ENCODE results near the gene ZNF823.

DNA sequence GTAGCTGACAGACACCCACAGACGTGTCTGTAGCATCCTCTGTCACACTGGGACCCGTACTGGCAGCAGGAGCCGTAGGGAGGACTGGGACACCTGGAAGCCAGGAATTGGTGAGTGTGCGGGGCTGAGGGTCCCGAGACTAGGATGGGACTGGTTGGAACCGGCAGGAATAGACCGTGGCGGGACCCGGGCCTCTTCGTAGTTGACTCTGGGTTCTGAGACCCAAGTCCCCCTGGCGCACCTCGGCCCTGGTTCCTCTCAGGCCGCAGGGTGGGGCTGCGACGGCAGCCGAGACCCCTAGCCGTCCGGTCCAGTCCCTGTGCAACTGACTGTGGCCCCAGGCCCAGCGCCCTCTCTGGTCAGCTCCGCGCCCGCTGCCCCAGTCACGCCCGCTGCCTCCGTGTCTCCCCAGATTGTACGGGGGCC is 64.7 kb downstream of the ZNF823 start:
- TF ChIP-seq EGR1 (IDR thresholded peaks at IDR 0.05; ENCODE audit: low read depth in 2 of 2) (no peak), YY1 (IDR thresholded peaks at IDR 0.05) (no peak), RXRA (IDR thresholded peaks at IDR 0.05) (no peak), RAD21 (IDR thresholded peaks at IDR 0.05) (no peak), SP1 (IDR thresholded peaks at IDR 0.05) (no peak), GABPA (IDR thresholded peaks at IDR 0.05 in 1 of 2, conservative IDR thresholded peaks at IDR 0.05 in 1 of 2) (no peak), MAX (IDR thresholded peaks at IDR 0.05) (no peak), JUND (IDR thresholded peaks at IDR 0.05) (no peak), REST (IDR thresholded peaks at IDR 0.05) (no peak)
- TF ChIP-seq, protein P1, sequence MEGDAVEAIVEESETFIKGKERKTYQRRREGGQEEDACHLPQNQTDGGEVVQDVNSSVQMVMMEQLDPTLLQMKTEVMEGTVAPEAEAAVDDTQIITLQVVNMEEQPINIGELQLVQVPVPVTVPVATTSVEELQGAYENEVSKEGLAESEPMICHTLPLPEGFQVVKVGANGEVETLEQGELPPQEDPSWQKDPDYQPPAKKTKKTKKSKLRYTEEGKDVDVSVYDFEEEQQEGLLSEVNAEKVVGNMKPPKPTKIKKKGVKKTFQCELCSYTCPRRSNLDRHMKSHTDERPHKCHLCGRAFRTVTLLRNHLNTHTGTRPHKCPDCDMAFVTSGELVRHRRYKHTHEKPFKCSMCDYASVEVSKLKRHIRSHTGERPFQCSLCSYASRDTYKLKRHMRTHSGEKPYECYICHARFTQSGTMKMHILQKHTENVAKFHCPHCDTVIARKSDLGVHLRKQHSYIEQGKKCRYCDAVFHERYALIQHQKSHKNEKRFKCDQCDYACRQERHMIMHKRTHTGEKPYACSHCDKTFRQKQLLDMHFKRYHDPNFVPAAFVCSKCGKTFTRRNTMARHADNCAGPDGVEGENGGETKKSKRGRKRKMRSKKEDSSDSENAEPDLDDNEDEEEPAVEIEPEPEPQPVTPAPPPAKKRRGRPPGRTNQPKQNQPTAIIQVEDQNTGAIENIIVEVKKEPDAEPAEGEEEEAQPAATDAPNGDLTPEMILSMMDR (IDR thresholded peaks at IDR 0.05; ENCODE audit: low read depth, low read length, missing input control), result no peak
